ENCODE data around the gene HOXD3. TPM values are rescaled to one million over a fixed set of nuclear protein-coding genes. Genes with fewer than 3 reads are reported as not detected.

HOXD3 gene
- polyA plus RNA-seq, 4 donors, result 21.7 to 30.9 (median 30.3) TPM

DNA sequence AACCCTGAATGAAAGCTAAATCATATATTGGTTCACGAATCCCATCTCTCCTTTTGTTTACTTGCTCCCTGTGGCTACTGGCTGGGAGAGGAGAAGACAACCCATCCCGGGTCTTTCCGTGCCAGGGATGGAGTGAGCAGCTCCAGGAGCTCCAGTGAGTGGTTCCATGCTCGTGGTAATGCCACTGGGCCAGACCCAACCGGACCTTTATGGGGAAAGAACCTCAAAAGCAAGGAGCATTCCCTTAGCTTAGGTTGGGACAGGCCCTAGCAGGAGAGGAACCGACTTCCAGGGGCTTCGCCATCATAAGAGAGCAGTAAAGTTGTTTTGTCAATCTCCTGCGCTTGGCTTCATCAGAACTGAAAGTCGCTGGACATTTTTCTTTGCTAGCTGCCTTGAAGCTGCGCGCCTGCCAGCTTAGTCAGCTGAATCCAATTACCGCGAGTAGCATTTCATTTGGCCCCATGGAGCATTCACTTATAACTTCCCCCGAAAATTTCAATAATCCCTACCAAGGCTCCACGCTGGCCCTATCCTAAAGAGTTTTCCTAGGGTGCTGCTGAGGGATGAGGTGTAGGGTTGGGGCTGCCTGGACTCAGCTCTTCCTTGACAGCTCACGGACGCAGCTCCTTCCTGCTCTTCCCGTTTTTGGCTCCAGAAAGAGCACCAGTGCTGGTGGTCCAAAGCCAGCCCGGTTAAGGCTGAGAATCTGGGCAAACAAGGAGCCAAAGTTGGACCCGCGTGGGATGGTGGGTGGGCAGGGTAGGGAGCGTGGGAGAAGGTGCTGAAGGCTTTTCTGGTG lies 4.9 kb downstream of the HOXD3 start:
- DNase-seq (ENCODE audit: low read depth in 4 of 4, low spot score in 2 of 4), result peak in 1 of 4 donors; percentile 69

DNA sequence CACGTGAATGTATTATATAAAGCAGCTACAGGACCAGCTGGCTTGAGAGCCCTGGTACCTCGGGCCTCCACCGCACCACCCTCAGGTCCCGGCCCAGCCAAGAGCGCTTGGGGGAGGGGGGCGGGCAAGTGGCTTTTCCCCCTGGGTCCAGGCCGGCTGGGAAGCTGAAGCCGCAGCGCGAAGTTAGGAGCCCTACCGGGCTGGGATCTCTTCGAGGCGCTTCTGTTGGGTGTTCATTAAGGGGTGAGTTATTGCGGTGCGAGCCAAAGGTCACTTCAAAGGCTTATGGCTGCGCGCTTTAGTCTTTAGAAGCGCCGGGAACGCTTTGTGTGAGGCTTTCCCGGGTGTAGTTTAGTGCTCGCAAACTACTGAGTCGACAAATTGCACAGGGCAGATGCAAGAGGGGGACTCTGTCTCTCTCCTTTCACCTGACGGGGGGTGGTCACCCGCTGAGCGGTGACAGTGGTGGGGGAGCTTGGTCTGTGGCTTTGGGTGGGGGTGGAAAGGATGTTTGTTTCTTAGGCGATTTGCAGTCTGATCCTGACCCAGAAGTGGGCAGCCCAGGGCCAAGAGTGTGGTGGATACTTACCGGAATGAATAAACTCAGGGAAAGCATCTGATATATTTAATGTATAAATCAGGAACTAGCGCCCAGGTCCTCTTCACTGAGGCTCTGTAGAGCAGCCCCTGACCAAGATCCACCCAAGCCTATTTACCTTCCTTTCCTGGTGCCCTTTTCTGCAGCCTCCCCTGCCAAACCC lies 6.0 kb downstream of the HOXD3 start:
- DNase-seq (ENCODE audit: low read depth in 4 of 4, low spot score in 2 of 4), result peak in 1 of 4 donors; percentile 84

DNA sequence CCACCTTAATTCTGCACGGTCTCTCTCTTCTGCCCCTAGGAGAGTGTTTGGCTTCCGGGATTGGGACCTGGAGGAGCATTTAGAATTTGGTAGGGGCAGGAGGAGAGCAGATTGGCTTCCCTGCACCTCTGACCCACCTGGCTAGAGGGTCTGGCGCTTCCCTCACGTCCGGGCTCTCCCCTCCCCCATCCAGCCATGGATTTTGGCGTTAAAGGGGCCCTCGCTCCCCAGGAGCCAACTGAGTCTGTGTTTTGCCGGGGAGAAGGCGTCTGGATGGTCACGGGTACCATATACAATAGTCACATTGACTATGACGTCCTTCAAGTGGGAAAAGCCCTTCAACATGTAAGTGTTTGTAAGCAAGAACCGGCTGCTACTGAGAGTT lies 6.6 kb downstream of the HOXD3 start:
- no peak for DNase-seq (ENCODE audit: low read depth in 4 of 4, low spot score in 2 of 4)

- no peak for DNase-seq (ENCODE audit: low read depth in 4 of 4, low spot score in 2 of 4)
Observed at GRCh38 chr2:176164201-176164600, 7.1 kb downstream of the HOXD3 start.

GRCh38 chr2:176164611-176165369 lies 7.7 kb downstream of the HOXD3 start:
- peak in 1 of 4 donors; percentile 64 for DNase-seq (ENCODE audit: low read depth in 4 of 4, low spot score in 2 of 4)

- DNase-seq (ENCODE audit: low read depth in 4 of 4, low spot score in 2 of 4), result peak in 1 of 4 donors; percentile 57
Observed at GRCh38 chr2:176165370-176166050, 8.4 kb downstream of the HOXD3 start.

DNA sequence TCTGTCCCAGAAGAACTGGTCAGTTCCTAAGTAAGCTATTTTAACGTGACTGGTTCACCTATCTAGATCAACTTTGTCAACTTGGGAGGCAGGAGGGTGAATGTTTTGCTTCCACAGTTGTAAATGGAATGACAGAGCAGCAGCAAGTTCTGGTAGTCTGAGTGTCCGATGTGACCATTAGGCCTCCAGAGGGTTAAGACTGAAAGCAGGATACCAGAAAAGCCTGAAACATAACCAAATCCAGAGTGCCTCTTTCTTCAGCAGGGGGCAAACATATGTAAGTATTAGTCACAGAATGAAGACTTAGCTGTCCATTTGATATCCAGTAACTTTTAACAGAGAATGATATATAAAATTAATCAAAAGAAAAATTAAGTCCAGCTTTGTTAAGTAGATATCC lies 9.2 kb downstream of the HOXD3 start:
- DNase-seq (ENCODE audit: low read depth in 4 of 4, low spot score in 2 of 4), result no peak

DNA sequence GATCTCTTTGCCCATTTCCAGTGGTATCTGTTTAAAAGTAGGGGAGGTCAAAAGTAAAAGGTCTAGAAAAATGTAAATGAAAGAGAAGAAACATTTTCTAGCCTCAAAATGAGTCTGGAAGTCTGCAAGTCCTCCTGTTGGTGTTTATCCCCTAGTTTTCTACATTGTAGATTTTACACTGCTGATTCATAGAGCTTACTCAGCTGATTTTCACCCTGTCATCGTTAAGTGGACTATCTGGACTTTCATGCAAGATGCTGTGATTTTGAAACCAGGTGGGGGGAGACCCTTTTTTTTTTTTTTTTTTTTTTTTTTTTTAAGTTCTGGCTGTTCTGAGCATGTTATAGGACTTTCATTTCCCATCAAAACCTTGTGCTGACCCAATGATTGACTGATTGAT lies 10.3 kb downstream of the HOXD3 start:
- DNase-seq (ENCODE audit: low read depth in 4 of 4, low spot score in 2 of 4), result no peak

- no peak for DNase-seq (ENCODE audit: low read depth in 4 of 4, low spot score in 2 of 4)
Observed at GRCh38 chr2:176169181-176169580, 12.1 kb downstream of the HOXD3 start.

DNA sequence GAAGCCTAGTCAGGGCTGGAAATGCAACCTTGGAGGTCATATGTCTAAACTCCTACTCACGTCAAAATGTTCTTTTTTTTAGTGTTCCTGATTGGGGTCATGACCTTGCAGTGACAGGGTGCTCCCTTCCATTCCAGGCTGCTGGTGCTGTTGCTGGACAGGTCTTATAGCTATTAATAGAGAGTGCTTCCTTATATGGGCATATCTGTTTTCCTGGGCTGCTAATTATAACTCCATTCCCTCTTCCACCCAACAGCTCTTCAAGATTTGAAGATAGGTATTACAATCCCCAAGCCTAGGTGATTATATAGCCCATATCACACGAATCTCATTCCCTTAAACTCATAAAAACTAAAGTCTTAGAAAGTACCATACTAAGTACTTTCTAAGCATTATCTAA lies 12.6 kb downstream of the HOXD3 start:
- DNase-seq (ENCODE audit: low read depth in 4 of 4, low spot score in 2 of 4), result no peak

GRCh38 chr2:176170602-176171305 lies 13.6 kb downstream of the HOXD3 start:
- peak in 2 of 4 donors; percentile 25 to 69 for DNase-seq (ENCODE audit: low read depth in 4 of 4, low spot score in 2 of 4)

GRCh38 chr2:176171351-176172006 lies 14.4 kb downstream of the HOXD3 start:
- DNase-seq (ENCODE audit: low read depth in 4 of 4, low spot score in 2 of 4), result peak in 1 of 4 donors; percentile 37

DNA sequence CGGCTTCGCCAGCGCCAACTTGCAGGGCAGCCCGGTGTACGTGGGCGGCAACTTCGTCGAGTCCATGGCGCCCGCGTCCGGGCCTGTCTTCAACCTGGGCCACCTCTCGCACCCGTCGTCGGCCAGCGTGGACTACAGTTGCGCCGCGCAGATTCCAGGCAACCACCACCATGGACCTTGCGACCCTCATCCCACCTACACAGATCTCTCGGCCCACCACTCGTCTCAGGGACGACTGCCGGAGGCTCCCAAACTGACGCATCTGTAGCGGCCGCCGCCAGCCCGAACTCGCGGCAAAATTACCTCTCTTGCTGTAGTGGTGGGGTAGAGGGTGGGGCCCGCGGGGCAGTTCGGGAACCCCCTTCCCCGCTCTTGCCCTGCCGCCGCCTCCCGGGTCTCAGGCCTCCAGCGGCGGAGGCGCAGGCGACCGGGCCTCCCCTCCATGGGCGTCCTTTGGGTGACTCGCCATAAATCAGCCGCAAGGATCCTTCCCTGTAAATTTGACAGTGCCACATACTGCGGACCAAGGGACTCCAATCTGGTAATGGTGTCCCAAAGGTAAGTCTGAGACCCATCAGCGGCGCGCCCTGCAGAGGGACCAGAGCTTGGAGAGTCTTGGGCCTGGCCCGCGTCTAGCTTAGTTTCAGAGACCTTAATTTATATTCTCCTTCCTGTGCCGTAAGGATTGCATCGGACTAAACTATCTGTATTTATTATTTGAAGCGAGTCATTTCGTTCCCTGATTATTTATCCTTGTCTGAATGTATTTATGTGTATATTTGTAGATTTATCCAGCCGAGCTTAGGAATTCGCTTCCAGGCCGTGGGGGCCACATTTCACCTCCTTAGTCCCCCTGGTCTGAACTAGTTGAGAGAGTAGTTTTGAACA lies 15.1 kb downstream of the HOXD3 start:
- no peak for DNase-seq (ENCODE audit: low read depth in 4 of 4, low spot score in 2 of 4)

- no peak for DNase-seq (ENCODE audit: low read depth in 4 of 4, low spot score in 2 of 4)
Observed at GRCh38 chr2:176172895-176173566, 15.9 kb downstream of the HOXD3 start.

- DNase-seq (ENCODE audit: low read depth in 4 of 4, low spot score in 2 of 4), result no peak
Observed at GRCh38 chr2:176173567-176174381, 16.7 kb downstream of the HOXD3 start.

GRCh38 chr2:176174382-176174823 lies 17.3 kb downstream of the HOXD3 start:
- peak in 2 of 4 donors; percentile 51 to 73 for DNase-seq (ENCODE audit: low read depth in 4 of 4, low spot score in 2 of 4)

Measured in left renal cortex interstitium (tissue), 4 donors.